Epithelial cell of proximal tubule (primary cell): Measurements from ENCODE around the gene APOLD1. TPM values are rescaled to one million over a fixed set of nuclear protein-coding genes. Genes with fewer than 3 reads are reported as not detected.
A peak's percentile ranks its signal among the peaks of the same experiment; 100 is the strongest.
"Not testable (repeated sequence)": the region's sequence is repeated elsewhere in the genome, so short reads cannot be mapped to it uniquely, and the experiment has no call there.

Source experiments
- DNase-seq: peaks from one replicate; pipeline ENCODE4 v3.0.0-alpha.2; 2011; ENCODE audit warnings: low read depth
- H3K4me3 ChIP-seq: 2 replicates; pipeline ENCODE4 v1.5.1; 2011; ENCODE audit warnings: low read depth, mild to moderate bottlenecking, low read length
- CTCF ChIP-seq: conservative IDR thresholded peaks from 2 replicates; pipeline ENCODE4 v1.5.1; 2012; ENCODE audit warnings: low read depth, mild to moderate bottlenecking, low read length
- total RNA-seq: library from RNA; depleted of rRNA; stranded (reverse); fragments of >200 nt; gene quantifications from 2 replicates; pipeline ENCODE4 v1.2.3, GENCODE V29; 2015

The APOLD1 gene, protein sequence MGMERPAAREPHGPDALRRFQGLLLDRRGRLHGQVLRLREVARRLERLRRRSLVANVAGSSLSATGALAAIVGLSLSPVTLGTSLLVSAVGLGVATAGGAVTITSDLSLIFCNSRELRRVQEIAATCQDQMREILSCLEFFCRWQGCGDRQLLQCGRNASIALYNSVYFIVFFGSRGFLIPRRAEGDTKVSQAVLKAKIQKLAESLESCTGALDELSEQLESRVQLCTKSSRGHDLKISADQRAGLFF
- total RNA-seq: 1.5 and 3.1 TPM in 2 replicates

GRCh38 chr12:12784911-12785814 lies at the start of gene APOLD1:
Gene APOLD1, plus strand, starts transcription at chr12:12785659. Its CDS starts 33 bp downstream, at chr12:12785692.
- TF ChIP-seq CTCF: no peak
- peak within 1 kb of the TSS; percentile 52 for H3K4me3 ChIP-seq
- no peak for DNase-seq

DNA sequence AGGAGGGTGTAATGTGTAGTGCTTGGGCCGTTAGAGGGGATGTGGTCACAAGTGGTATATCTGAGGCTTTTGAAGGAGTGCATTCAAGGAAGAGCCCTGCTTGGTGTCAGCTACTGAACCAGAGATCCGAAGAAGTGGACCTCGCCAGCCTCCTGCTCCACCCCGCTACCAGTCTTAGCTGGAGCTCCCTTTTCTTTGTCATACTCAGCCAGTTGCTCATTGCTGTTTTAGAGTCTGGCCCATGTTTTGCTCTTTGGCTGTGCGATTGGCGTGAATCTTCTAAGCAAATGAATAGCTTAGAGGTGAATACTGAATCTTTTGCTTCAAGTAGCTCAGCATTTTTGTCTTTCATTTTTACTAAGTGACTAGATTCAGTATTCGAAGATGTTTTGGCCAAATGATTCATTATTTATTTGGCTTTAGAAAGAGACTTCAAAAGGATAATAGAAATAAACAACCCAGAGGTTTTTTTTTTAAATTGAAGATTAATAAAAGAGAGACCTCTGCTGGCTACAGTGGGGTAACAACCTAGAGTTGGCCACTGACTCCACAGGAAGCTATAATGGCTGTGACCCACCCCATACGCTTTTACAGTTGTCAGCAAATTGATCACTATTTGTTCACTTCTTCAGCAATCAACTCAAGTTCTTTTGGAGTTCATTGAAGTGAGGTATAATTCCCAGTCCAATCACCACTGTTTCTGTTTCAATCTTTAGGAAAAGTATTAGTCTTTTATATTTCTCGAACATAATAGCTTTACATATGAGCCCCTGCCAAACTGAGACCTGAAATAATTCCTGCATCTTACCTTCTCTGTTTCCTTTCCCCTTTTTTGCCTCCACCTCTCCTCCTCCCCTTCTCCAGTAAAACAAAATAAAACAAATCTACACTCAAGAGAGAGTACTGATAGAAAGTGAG lies 48.4 kb upstream of the APOLD1 start:
- peak; percentile 62 for TF ChIP-seq CTCF
- DNase-seq: no peak
- H3K4me3 ChIP-seq: peak overlapping the region; percentile 4

DNA sequence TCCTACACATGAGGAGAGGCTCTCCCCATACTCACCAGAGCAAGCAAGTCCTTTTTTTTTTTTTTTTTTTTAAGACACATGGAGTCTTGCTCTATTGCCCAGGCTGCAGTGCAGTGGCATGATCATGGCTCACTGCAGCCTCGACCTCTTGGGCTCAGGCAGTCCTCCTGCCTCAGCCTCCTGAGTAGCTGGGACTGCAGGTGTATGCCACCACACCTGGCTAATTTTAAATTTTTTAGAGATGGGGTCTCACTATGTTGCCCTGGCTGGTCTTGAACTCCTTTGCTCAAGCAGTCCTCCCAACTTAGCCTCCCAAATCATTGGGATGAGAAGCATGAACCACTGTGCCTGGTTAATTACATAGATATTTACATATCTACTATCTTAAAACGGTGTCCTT lies 47.3 kb upstream of the APOLD1 start:
- H3K4me3 ChIP-seq, DNase-seq: not testable (repeated sequence)

- DNase-seq: no peak
- H3K4me3 ChIP-seq: no peak overlapping the region
- no peak for TF ChIP-seq CTCF
Observed at GRCh38 chr12:12741660-12742059, 43.8 kb upstream of the APOLD1 start.

DNA sequence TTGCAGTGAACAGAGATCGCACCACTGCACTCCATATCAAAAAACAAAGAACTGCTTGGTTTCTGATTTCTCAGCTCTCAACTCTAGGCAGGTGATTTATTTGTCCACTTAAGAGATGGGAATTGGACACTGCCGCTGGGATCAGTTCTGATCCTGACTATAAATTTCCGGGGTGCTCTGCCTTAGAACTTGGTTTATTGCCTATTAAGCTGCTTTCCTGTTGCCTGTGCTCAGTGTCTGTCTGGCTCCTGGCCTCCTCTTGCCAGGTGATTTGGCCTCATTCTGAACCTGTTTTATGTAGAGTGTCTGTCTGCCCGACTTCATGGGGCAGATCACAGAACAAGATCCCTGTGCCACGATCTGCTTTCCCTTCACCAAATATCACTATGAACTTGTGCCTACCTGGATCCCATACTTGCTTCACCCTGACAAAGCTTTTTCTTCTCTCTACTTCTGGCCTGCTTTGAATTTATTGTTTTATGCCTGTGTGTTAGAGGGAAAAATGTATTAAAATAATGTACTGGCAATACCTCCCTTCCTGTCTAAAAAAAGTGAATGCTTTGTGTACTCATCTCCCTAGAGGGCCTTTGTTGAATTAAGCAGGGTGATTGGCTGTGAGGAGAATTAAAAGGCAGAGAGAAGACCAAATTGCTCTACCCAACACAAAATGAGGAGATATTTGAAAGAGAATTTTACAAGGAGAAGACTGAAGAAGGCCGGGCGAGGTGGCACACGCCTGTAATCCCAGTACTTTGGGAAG lies 40.7 kb upstream of the APOLD1 start:
- TF ChIP-seq CTCF: no peak
- no peak for DNase-seq
- no peak overlapping the region for H3K4me3 ChIP-seq

- H3K4me3 ChIP-seq: no peak overlapping the region
- no peak for DNase-seq
- no peak for TF ChIP-seq CTCF
Observed at GRCh38 chr12:12745576-12746211, 39.8 kb upstream of the APOLD1 start.
